HFFc6 (cell line): ENCODE data around the gene C14orf132. TPM values are rescaled to one million over a fixed set of nuclear protein-coding genes. Genes with fewer than 3 reads are reported as not detected.
A peak's percentile ranks its signal among the peaks of the same experiment; 100 is the strongest.

Source experiments
- DNase-seq: peaks from one replicate; pipeline ENCODE4 v3.0.0-alpha.2; 2018
- H3K27ac Mint-ChIP-seq: 2 replicates; pipeline ENCODE4 v1.8.0; 2020; ENCODE audit warnings: mild to moderate bottlenecking, mixed read lengths
- H3K27me3 Mint-ChIP-seq: 2 replicates; pipeline ENCODE4 v1.8.0; 2021; ENCODE audit warnings: mild to moderate bottlenecking, moderate library complexity, mixed read lengths; ENCODE audit not compliant: insufficient read depth
- H3K36me3 Mint-ChIP-seq: 2 replicates; pipeline ENCODE4 v1.8.0; 2021; ENCODE audit warnings: low read depth, mixed read lengths
- H3K4me1 Mint-ChIP-seq: 2 replicates; pipeline ENCODE4 v1.8.0; 2020; ENCODE audit warnings: low read depth, mixed read lengths
- H3K4me3 Mint-ChIP-seq: 2 replicates; pipeline ENCODE4 v1.8.0; 2020; ENCODE audit warnings: mild to moderate bottlenecking, moderate library complexity, mixed read lengths
- H3K9me3 Mint-ChIP-seq: 2 replicates; pipeline ENCODE4 v1.8.0; 2020; ENCODE audit warnings: mild to moderate bottlenecking, mixed read lengths
- total RNA-seq, 6 experiments: library from RNA; stranded (reverse); fragmentation: NEBNext Ultra II Directional; extraction: Animal tissue kit (Norgen Biotek cat#: 25700); gene quantifications; 2 replicates in 1 of 6; 3 replicates in 5 of 6; pipeline ENCODE4 v1.2.3, GENCODE V29; 2021
- TF ChIP-seq, protein P1 (sequence below): fragments of 200-600 bp; sonication (generic); IDR thresholded peaks from 2 replicates; pipeline ENCODE4 v1.5.0; 2021; ENCODE audit warnings: antibody characterized with exemption, mild to moderate bottlenecking

Gene C14orf132
- total RNA-seq, 6 experiments from 2014 or later, result 21.5 to 33.1 (median 27.1) TPM

GRCh38 chr14:96035456-96035855, 3.7 kb upstream of the C14orf132 start:
- H3K27ac Mint-ChIP-seq, result no peak overlapping the region
- H3K4me1 Mint-ChIP-seq, result peaks cover 16% of the 10 kb centered on the region
- H3K4me3 Mint-ChIP-seq, result no peak overlapping the region
- DNase-seq, result no peak
- peaks cover 6% of the 10 kb centered on the region for H3K27me3 Mint-ChIP-seq
- TF ChIP-seq, protein P1, sequence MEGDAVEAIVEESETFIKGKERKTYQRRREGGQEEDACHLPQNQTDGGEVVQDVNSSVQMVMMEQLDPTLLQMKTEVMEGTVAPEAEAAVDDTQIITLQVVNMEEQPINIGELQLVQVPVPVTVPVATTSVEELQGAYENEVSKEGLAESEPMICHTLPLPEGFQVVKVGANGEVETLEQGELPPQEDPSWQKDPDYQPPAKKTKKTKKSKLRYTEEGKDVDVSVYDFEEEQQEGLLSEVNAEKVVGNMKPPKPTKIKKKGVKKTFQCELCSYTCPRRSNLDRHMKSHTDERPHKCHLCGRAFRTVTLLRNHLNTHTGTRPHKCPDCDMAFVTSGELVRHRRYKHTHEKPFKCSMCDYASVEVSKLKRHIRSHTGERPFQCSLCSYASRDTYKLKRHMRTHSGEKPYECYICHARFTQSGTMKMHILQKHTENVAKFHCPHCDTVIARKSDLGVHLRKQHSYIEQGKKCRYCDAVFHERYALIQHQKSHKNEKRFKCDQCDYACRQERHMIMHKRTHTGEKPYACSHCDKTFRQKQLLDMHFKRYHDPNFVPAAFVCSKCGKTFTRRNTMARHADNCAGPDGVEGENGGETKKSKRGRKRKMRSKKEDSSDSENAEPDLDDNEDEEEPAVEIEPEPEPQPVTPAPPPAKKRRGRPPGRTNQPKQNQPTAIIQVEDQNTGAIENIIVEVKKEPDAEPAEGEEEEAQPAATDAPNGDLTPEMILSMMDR, result no peak
- H3K9me3 Mint-ChIP-seq, result no peaks in the 10 kb centered on the region
- H3K36me3 Mint-ChIP-seq, result no peaks in the 10 kb centered on the region

DNA sequence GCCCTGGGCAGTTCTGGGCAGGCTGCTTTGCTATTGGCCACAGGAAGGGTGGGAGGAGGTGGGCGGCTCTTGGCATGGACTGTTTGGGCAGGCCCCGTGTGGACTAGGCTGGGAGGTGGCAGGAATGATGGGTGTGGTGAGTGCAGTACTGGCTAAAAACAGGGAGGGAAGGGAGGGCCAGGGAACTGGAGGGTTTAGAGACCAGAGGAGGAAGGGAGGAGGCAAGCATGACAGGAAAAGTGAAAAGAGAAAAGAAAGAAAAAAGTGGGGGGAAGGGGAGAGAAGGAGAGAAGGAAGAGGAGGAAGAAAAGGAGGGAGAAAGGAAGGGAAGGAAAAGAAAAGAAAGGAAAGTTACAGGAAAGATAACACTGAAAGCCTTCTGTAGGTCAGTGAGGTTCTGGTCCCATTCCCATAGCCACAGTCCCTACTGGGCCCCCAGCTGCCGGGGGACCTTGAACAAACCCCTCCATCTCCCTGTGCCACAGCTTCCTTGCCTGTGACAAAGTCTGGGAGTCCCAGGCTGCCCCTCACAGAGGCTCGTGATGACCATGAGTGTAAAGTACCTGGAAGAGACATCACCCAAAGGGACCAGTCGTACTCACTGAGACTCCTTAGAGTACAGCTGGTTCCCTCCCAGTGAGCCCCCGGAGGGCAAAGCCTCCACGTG, 1.1 kb upstream of the C14orf132 start:
- Mint-ChIP-seq H3K9me3 (no peaks in the 10 kb centered on the region), H3K4me1 (peaks cover 41% of the 10 kb centered on the region), H3K27me3 (peaks cover 1% of the 10 kb centered on the region), H3K27ac (no peak overlapping the region), H3K4me3 (peak overlapping the region; percentile 83), H3K36me3 (peaks cover 5% of the 10 kb centered on the region)
- DNase-seq, result peak; percentile 48
- TF ChIP-seq, protein P1, result no peak

- Mint-ChIP-seq H3K36me3 (peaks cover 5% of the 10 kb centered on the region), H3K27me3 (peaks cover 1% of the 10 kb centered on the region), H3K4me3 (peak overlapping the region; percentile 83), H3K4me1 (peaks cover 43% of the 10 kb centered on the region), H3K27ac (no peak overlapping the region), H3K9me3 (no peaks in the 10 kb centered on the region)
- TF ChIP-seq, protein P1, result no peak
- DNase-seq, result no peak
Measured at GRCh38 chr14:96038558-96038919, 623 bp upstream of the C14orf132 start.

DNA sequence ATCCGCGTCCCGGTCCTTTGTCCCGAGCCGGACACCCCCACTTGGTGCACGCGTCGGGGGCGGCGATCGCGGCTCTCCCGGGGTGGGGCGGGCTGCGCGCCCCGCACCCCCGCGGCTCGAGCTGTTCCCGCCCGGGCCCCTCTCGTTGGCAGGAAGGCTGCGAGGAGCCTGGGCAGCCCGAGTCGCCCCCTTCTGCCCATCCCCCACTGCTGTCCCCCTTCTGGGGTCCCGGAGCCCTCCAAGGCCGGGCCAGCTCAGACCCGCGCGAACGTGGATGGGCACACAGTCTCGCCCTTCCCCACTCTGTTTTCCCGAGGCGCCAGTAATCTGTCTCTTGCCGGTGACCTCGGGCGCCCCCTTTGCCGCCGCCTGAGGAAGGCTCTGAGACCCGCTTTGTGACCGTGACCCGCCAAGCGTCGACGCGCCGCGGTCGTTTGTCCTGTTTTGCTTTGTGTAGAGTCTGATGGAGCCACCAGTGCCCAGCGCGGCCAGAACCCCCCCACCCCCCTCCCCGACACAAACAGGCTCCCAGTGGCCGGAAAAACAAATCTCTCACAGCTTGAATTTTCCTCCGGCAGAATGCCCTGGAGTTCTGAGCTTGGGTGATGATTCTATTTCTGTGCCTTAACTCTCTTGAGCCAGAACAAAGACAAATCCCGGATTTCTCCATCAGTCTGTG, 610 bp downstream of the C14orf132 start:
- peaks cover 43% of the 10 kb centered on the region for H3K4me1 Mint-ChIP-seq
- H3K27me3 Mint-ChIP-seq, result no peaks in the 10 kb centered on the region; the same call in none of the 2 replicates
- TF ChIP-seq, protein P1, result peak; percentile 50
- peak; percentile 20 for DNase-seq
- H3K4me3 Mint-ChIP-seq, result peak overlapping the region; percentile 94
- peaks cover 10% of the 10 kb centered on the region for H3K36me3 Mint-ChIP-seq
- peak overlapping the region; percentile 84 for H3K27ac Mint-ChIP-seq
- H3K9me3 Mint-ChIP-seq, result no peaks in the 10 kb centered on the region

DNA sequence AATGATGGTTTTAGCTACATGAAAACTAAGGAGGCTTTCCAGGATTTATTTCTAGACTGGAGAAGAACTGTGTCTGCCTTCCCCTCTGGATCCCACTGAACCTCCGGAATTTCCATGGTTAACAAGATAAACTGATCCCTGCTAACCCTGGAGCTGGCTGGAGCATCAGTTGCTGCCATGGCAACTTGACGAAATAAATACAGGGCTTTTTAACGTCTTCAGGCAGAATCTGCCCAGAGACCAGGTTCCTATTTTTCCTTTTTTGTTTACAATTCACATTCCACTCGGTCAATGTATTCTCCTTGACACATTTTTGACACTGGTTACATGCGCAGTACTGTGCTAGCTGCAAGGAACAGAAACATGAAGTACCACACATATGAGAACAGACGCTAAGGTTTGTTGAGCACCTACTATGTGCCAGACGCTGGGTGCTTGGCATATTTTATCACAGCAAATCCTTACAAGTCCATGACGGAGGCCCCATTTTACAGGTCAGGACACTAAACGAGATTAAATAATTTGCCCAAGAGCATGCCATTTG, 1.7 kb downstream of the C14orf132 start:
- peak overlapping the region; percentile 94 for H3K4me3 Mint-ChIP-seq
- peak; percentile 58 for DNase-seq
- TF ChIP-seq, protein P1, result no peak
- peak overlapping the region; percentile 84 for H3K27ac Mint-ChIP-seq
- peaks cover 43% of the 10 kb centered on the region for H3K4me1 Mint-ChIP-seq
- H3K36me3 Mint-ChIP-seq, result peaks cover 15% of the 10 kb centered on the region
- H3K9me3 Mint-ChIP-seq, result no peaks in the 10 kb centered on the region
- H3K27me3 Mint-ChIP-seq, result no peaks in the 10 kb centered on the region; the same call in none of the 2 replicates
